GM19035 (cell line): ENCODE measurements around the gene SMIM43.
"Not testable (repeated sequence)": the region's sequence is repeated elsewhere in the genome, so short reads cannot be mapped to it uniquely, and the experiment has no call there.

Source experiments
- ATAC-seq: cut with Tn5 transposase; IDR thresholded peaks from one replicate; pipeline ENCODE4 v1.9.1; 2021; ENCODE audit not compliant: unreplicated experiment

Gene SMIM43

GRCh38 chr4:121737846-121738554 is 27.0 kb downstream of the SMIM43 start:
- ATAC-seq, result no peak

GRCh38 chr4:121736735-121737351 is 28.1 kb downstream of the SMIM43 start:
- peak; percentile 70 for ATAC-seq

DNA sequence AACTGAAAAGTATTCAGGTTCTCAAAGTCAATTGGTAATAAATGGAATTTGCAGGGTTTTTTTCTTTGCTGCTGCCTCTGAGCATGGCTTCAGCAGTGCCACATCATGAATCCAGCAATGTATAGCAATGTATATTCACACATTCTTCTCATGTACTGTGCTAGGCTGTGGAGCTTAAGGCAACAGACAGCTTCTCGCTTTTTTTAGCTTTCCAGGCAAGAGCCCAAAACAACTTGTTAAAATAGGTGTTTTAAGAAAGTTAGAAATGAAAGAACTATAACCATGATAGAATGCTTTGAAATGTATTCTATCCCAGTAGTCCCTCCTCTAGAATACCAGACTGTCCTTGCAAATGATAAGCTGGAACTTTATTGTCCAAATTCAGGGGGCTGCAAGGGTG is 30.4 kb downstream of the SMIM43 start:
- no peak for ATAC-seq

DNA sequence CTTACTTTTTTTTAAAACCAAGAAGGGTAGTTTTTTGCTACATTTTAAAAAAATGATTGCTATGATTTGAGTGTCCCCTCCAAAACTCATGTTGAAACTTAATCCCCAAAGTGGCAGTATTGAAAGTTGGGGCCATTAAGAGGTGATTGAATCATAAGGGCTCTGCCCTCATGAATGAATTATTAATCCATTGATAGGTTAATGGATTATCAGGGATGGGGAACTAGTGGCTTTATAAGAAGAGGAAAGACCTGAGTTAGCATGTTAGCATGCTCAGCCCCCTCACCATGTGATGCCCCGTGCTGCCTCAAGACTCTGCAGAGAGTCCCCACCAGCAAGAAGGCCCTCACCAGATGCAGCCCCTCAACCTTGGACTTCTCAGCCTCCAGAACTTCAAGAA is 31.0 kb downstream of the SMIM43 start:
- no peak for ATAC-seq

GRCh38 chr4:121729753-121730152 is 35.2 kb downstream of the SMIM43 start:
- ATAC-seq, result not testable (repeated sequence)

- no peak for ATAC-seq
Measured at GRCh38 chr4:121728798-121729226, 36.2 kb downstream of the SMIM43 start.

GRCh38 chr4:121728066-121728465 is 36.9 kb downstream of the SMIM43 start:
- no peak for ATAC-seq

GRCh38 chr4:121726642-121727268 is 38.2 kb downstream of the SMIM43 start:
- ATAC-seq, result peak; percentile 98

DNA sequence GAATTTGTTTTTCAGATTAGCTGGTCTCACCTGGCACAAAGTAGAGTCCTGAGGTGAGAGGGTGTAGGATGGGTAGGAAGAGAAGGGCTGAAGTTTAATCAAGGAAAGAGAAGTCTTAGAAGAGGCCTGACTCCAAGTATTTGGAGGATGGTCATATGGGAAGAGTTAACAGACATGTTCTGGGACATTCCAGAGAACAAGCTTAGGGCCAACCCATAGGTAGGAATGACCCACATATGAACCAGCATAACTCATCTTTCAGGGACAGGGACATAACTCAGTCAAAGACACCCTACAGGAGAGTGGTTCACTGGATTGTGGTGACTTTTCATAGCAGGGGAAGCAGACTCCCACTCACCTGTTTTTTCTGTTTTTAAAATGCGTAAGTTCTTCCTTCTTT is 40.3 kb downstream of the SMIM43 start:
- no peak for ATAC-seq

DNA sequence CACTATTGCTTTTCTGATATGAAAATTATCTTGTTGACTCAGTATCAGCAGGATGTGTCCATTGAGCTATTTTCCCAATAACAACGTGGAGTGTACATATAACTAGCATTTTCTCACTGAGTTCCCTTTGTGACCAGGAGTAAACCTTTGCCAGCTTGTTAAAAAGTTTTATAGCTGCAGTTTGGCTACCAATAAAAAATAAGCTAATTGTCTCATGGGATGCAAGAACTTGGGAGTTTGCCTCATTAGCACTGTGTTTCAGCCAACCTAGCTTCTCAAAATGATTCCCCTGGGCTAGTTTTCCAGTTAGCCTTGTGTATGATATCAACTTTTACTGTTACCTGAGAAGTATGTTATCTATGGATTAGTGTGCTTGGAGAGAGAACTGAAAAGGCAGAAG is 43.3 kb downstream of the SMIM43 start:
- no peak for ATAC-seq

DNA sequence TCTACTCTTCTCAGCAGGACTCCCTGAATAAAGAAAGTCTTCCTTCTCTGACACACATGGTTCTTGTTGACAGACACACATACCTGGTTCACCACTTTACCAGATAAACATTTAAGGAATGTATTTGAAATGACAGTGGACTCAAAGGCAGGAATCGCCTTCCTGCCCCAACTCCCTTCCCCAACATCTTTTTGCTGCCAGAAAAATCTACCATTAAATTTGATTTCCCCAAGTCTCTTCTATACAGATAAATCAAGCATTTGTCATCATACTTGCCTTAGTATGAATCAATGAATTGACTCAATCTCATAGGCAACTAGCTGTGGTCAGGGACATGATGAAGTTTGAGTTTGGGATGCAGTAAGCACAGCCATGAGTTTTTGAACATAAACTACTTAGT is 44.9 kb downstream of the SMIM43 start:
- no peak for ATAC-seq

GRCh38 chr4:121717680-121718237 is 47.2 kb downstream of the SMIM43 start:
- ATAC-seq, result no peak

DNA sequence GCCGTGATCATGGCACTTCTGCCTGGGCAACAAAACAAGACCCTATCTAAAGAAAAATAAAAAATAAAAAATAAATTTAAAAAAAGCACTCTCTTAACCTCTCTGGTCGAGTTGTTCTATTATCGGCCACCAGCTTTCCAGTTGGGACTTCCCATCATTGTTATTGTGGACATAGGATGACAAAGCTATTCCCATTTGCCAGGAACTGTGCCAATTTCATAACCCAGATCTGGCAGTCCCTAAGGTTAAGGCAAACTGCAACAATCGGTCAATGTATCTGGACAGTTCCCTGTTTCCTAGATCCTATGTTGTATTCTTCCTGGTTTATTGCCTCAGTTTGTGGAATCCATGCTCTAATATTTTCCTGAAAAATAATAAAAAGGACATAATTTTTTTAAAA is 50.4 kb downstream of the SMIM43 start:
- no peak for ATAC-seq

GRCh38 chr4:121712783-121713182 is 52.2 kb downstream of the SMIM43 start:
- ATAC-seq, result no peak

DNA sequence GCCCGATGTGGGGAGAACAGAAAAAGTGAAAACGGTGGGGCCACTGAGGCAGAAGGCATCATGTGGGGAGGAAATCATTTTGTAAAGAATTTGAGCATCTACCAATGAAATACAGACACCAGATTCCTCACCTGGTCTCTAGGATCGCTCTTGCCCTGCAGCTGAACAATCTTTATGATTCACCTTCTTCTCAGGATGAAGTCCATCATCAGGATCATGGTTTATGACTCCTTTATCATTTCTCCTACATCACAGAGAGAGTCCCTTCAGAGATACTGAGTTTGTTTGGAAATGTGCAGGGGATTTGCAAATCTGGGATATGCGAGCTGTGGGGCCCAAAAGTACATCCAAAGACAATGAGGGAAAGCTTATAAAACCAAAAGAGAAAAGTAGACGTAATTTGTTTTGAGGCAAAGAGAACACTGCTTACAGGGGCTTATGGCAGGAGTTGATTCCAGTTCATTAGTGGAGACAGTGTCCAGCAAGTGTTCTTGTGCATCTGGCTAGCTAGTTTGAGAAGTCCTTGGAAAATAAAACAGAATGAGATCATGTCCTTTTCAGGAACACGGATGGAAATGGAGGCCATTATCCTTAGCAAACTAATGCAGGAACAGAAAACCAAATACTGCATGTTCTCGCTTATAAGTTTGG is 52.8 kb downstream of the SMIM43 start:
- ATAC-seq, result peak; percentile 1

GRCh38 chr4:121711263-121712000 is 53.5 kb downstream of the SMIM43 start:
- peak; percentile 97 for ATAC-seq

DNA sequence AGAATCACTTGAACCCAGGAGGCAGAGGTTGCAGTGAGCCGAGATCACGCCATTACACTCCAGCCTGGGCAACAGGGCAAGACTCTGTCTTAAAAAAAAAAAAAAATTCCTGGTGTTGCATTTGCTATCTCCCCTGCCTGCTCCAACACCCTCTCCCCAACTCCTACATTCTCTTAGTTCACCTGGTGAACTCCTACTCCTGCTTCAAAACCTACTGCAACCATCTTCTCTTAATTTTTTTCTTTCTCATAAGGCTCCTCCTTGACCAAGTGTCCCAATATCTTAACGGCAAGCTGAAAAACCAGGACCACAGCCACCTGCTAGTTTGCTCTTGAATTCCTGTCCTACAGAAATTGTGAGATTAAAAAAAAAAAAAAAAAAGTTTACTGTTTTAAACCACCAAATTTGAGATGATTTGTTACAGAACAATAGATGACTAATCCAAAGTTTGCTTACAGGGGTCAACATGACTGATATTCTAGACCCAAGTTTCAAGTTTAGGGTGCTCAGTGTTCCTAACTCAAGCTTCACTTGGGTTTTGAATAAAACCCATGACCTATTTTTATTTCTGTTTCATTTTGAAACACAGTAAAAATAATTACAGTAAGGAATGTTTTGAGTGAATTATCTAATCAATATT is 55.1 kb downstream of the SMIM43 start:
- ATAC-seq, result no peak
